Muscle of arm (tissue), 12 donors: ENCODE results near the gene SPEM3. TPM values are rescaled to one million over a fixed set of nuclear protein-coding genes. Genes with fewer than 3 reads are reported as not detected.

Experiments
- DNase-seq: peaks from one replicate; pipeline ENCODE4 v3.0.0-alpha.2; 2013
- polyA plus RNA-seq, 12 donors: library from polyadenylated mRNA; unstranded; fragments of 120-200 nt; gene quantifications; one replicate each; pipeline ENCODE4 v1.2.1, GENCODE V29; 2013; ENCODE audit not compliant: insufficient read length in 12 of 12

The SPEM3 gene
- polyA plus RNA-seq, 12 donors = not detected

- DNase-seq = no peak
Observed at GRCh38 chr17:7421186-7421585, 7.5 kb upstream of the SPEM3 start.

GRCh38 chr17:7423679-7424078 is 5.0 kb upstream of the SPEM3 start:
- no peak for DNase-seq

- no peak for DNase-seq
Observed at GRCh38 chr17:7425316-7425715, 3.3 kb upstream of the SPEM3 start, which contains the start of gene SPEM2. Gene SPEM2, plus strand, starts transcription at chr17:7425616. Its CDS starts 73 bp downstream, at chr17:7425689.

- DNase-seq = no peak
Observed at GRCh38 chr17:7425756-7426155, 2.9 kb upstream of the SPEM3 start.

- no peak for DNase-seq
Observed at GRCh38 chr17:7426203-7426863, 2.3 kb upstream of the SPEM3 start.

- no peak for DNase-seq
Observed at GRCh38 chr17:7426896-7427489, 1.7 kb upstream of the SPEM3 start.

- no peak for DNase-seq
Observed at GRCh38 chr17:7427549-7427948, 1.1 kb upstream of the SPEM3 start.

GRCh38 chr17:7429722-7430121 is 1.1 kb downstream of the SPEM3 start:
- DNase-seq = no peak

GRCh38 chr17:7431231-7431630 is 2.6 kb downstream of the SPEM3 start:
- DNase-seq = no peak

GRCh38 chr17:7432296-7432695 is 3.6 kb downstream of the SPEM3 start:
- DNase-seq = no peak

- DNase-seq = no peak
Observed at GRCh38 chr17:7435676-7436555, 7.3 kb downstream of the SPEM3 start.

GRCh38 chr17:7436556-7437368 is 8.1 kb downstream of the SPEM3 start:
- no peak for DNase-seq

GRCh38 chr17:7437369-7437863 is 8.8 kb downstream of the SPEM3 start:
- no peak for DNase-seq

- DNase-seq = no peak
Observed at GRCh38 chr17:7437950-7438614, 9.4 kb downstream of the SPEM3 start.

- DNase-seq = no peak
Observed at GRCh38 chr17:7438656-7439460, 10.2 kb downstream of the SPEM3 start.

- DNase-seq = no peak
Observed at GRCh38 chr17:7439462-7440112, 10.9 kb downstream of the SPEM3 start, which contains the start of gene FGF11. Gene FGF11, plus strand, starts transcription at chr17:7439512. Its CDS starts 109 bp downstream, at chr17:7439621.

GRCh38 chr17:7440113-7440833 is 11.6 kb downstream of the SPEM3 start:
- DNase-seq = no peak

- DNase-seq = no peak
Observed at GRCh38 chr17:7440834-7441195, 12.2 kb downstream of the SPEM3 start.

GRCh38 chr17:7441266-7441665 is 12.6 kb downstream of the SPEM3 start:
- no peak for DNase-seq
